HG02678 (cell line): Measurements from ENCODE around the gene FXYD1.
"Not testable (repeated sequence)": the region's sequence is repeated elsewhere in the genome, so short reads cannot be mapped to it uniquely, and the experiment has no call there.

Experiments used
- ATAC-seq: cut with Tn5 transposase; IDR thresholded peaks from one replicate; pipeline ENCODE4 v1.9.1; 2021; ENCODE audit warnings: mild to moderate bottlenecking, moderate library complexity; ENCODE audit not compliant: unreplicated experiment

Gene FXYD1

DNA sequence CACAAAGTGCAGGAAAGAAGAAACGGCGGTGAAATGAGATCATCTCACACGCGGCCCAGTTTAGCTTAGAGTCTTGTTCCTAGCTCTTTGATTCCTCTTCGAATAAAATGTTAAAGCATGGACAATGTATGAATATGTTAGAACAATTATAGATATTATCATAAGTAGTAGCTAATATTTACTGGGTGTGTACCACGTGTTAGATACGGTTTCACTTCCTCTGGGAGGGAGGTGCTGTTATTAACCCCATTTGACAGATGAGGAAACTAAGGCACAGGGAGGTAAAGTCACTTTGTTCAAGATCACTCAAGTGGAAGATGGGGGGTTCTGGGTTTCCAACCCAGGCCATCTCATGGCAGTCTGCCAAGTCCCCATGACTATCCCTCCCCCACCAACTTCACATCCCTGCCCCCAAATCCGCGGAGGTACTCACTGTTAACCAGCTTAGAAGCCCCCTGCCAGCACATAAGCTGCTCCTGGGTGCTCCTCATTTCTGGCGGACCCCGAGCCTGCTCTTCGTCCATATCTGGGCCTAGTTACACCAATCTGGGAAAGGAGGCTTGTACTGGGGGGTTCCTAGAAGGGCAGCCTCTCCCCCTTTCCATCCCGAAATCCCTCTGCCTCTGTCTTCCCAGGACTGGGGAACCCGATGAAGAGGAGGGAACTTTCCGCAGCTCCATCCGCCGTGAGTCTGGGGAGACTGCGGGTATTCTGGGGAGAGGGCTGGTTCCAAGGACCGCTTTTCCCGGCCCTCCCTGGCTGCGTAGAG lies 3.4 kb downstream of the FXYD1 start:
- ATAC-seq = no peak

DNA sequence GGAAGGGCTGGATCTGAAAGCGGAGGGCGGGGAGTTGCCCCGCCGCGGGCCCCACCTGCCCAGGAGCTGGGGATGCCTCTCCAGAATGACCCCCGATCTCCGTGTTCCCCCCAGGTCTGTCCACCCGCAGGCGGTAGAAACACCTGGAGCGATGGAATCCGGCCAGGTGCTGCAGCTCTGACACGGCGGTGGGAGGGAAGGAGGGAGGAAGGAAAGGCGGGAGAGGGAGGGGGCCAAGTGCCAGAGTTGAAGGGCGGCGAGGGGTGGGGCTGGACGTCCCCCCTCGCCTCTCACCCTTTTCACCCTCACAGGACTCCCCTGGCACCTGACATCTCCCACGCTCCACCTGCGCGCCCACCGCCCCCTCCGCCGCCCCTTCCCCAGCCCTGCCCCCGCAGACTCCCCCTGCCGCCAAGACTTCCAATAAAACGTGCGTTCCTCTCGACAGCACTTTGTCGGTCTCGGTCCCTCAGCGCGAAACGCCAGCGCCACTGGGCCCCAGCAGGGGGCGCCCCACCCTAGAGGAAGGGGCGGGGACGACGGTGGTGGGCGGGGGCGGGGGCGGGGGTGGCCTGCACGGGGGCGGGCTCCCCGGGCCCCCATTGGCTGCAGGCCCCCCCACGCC lies 4.1 kb downstream of the FXYD1 start:
- no peak for ATAC-seq

DNA sequence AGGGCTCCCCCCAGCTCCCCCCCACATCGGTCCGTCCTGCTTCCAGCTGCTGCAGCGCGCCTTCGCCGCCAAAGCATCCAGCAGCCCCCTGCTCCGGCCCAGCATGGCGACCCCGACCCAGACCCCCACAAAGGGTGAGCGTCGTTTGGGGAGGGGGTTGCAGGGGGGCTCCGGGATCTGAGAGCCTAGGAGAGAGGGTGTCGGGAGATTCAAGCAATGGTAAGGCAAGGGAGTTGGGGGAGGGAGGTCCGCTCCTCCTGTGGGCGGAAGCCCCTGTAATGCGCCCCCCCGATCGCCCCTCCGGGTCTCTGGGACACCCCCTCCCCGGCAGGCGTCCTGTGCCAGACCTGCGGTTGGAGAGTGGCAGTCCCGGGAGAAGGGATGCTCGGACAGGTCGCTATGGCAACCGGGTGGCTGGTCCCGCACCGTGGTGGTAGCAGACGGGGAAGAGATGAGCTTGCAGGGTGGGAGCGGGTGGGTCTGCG lies 4.6 kb downstream of the FXYD1 start, which contains the start of gene FXYD7:
Gene FXYD7, plus strand, starts transcription at position 25 of the 485 bp plus-strand sequence. Its CDS starts 79 bp downstream, at position 104.
- no peak for ATAC-seq

DNA sequence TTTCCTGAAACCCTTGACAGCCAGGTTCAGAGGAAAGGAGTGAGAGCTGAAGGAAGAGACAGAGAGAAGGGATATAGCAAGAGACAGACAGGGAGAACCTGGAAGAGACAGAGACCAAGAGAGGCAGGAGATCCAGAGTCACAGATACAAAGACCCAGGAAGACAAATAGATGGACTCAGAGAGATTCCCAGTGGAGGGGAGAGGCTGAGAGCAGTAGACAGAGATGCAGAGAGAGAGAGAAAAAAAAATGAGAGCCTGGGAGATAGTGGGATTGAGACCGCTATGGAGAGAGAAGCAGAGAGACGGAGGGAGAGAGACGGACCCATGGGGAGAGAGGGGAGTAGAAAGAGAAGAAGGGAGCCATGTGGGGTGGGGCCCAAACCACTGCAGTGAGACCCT lies 5.2 kb downstream of the FXYD1 start:
- no peak for ATAC-seq

DNA sequence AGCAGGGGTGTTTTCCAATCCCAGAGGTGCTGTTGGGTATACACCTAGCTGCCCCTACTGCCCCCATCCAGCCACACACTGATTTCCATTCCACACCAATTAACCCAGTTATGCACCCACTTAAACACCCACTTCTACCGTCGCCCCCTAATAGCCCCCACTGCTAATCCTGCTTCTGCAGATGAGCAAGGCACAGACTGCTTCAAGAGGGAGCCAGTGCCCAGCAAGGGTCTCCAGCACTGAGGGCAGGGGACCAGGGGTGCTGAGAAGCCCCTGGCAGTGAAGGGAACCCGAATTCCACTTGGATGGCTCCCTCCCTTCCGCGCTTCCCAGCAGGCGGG lies 5.6 kb downstream of the FXYD1 start:
- ATAC-seq = no peak

DNA sequence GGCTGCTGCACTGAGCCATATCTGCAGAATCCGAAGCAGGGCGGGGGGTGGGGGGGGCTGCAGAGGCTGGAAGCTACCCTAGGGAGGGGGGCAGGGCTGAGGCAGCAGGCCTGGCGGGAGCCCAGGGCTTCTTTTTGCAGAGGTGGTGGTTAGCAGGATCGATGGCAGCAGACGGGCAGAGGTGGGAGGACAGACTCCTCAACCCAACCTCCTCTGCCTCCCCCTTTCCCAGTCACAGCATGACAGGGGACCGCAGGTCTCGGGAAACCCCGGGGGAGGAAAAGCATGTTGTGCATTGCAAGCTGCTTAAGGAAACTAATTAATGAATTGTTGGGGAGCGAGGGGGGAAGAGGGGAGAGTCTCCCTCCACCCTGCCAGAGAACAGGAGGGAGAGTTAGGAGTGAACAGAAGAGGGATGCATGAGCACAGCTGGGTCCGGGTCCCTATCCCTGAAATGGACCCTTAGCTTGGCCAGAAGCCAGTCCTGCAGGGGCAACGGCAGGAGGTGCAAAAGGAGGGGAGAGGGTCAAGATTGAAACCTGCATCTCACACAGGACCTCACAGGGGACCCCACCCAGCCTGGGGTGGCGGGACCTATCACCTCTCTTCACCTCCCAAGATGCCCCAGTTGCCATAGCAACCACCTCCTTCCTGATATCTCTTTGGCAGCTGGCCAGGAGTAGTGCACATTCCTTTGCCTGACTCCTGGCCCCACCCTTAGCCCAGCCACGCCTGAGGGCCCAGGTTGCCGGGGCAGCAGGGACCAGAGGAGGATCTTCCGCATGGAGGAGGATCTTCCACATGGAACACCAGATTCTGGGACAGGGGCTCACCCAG lies 6.2 kb downstream of the FXYD1 start:
- no peak for ATAC-seq

DNA sequence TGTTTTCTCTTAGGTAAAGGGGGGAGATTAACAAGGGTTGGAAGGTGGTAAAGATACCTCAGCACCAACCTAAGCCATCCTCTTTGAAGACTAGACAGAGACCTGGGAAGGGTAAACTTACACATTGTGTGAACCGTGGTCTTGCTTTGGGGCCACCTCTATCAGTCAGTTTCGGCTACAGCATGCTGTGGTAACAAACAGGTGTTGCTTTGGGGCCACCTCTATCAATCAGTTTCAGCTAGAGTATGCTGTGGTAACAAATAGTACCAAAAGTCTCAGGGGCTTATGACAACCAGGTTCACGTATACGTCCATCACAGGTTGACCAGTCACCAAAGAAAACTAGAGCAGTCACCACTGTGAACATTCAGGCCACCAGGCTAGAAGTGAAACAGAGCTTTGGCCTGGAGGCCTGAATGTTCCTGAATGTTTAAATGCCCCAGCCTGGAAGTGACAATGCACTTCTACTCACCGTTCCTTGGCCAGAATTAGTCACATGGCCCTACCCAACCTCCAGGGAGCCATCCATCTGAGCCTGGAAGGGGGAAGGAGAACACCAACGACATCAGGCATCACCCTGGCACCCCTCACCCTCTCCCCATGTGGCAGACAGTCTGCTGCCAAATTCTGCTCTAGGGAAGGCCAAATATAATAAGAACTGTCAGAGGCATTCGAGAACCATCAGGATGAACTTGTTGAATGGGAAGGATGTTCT lies 8.3 kb downstream of the FXYD1 start:
- ATAC-seq = no peak

DNA sequence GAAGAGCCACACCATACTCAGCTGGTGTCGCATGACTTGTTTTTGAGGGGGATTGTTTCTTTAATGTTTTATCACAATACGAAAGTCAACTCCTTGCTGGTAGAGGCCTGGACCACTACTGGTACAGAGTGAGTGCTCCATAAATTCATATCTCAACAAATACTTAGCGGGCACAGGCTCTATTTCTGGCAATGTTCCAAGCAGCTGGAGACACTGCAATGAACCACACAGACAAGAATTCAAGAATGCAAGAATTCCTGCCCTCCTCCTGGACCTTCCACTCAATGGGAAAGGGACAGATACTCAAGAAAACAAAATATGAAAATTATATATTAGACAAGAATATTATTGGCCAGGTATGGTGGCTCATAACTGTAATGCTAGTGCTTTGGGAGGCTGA lies 10.8 kb downstream of the FXYD1 start:
- ATAC-seq = no peak

DNA sequence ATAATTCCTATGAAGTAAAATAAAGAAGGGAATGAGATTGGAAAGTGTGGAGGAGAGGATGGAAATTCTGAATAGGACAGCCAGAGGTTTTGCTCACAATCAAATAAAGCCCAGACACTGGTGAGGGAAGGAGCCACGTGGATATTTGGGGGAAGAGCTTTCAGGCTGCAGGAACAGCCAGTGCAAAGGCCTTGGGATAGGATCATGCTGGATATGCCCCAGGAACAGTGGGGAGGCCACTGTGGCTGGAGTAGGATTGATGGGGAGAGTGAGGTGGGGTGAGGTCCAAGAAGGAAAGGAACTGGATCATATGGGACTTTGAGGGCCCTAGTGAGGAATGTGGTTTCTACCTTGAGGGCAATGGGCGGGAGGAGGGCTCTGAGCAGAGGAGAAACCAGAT lies 11.8 kb downstream of the FXYD1 start:
- no peak for ATAC-seq

DNA sequence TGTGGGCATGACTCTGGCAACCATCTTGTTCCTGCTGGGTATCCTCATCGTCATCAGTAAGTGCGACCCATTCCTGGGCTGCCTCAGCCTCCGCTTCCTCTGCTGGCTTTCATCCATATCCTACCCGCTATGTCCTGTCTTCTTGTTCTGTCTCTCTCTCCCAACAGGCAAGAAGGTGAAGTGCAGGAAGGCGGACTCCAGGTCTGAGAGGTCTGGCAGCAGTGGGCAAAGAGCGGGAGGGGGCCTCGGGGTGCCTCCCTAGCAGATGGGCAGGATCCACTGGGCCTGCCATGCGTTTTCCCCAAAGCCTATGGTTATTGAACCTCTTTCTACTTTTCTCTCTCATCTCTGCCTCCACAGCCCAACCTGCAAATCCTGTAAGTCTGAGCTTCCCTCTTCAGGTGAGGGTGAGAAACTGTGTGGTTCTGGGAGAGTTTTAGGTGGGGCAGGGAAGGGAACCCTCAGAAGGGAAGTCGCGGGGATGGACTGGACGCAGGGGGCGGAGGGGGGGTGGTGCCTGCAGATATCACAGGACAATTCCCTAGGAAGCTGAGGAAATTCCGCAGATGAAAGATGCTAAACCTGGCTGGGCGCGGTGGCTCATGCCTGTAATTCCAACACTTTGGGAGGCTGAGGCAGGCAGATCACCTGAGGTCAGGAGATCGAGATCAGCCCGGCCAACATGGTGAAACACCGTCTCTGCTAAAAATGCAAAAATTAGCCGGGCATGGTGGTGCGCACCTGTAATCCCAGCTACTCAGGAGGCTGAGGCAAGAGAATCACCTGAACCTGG lies 12.8 kb downstream of the FXYD1 start:
- no peak for ATAC-seq

DNA sequence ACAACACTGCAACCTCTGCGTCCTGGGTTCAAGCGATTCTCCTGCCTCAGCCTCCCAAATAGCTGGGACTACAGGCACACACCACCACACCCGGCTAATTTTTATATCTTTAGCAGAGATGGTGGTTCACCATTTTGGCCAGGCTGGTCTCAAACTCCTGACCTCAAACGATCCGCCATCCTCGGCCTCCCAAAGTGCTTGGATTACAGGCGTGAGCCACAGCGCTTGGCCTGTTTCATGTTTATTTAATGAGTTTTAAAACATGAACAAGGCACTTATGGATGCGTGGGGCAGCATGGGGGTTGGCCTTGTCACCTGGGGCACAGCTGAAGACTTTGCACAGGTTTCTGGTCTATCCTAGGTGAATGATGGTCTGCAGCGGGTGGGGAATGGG lies 14.5 kb downstream of the FXYD1 start:
- ATAC-seq = not testable (repeated sequence)

DNA sequence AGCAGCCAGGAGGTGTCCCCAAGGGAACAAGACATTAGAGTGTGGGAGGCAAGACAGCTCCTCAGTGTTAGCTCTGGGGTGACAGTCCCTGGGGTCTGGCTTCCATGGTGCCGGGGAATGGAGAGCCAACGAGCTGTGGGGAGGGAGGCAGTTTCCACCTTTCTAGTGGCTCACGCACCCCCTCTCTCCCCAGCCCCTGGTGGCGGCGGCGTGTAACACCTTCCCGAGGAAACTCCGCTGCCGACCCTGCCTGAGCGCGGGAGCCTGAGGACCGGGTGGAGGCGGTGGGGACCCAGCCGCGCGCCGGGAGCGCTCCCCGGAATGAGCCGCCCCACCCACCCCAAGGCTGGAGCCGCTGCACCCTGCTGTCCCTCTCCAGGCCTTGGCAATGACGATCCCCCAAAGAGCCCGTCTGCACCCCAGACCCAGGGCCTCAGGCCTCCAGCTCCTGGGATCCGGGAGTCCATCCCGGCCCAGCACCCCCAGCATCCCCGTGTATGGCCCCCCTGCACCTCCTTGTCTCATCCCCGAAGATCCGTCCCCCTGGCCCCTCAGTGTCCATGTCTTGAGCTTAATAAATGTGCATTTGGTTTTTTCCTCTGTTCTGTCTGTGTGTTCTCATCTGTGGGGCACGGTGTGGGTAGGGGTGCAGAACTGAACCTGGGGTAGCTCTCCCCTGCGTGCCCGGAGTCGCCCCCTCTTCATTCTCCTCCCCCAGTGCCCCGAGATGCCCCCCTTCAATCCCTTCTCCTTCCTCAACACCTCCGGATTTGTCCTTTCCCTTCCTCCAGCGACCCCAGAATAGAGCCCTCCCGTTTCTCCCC lies 15.3 kb downstream of the FXYD1 start:
- peak; percentile 56 for ATAC-seq

DNA sequence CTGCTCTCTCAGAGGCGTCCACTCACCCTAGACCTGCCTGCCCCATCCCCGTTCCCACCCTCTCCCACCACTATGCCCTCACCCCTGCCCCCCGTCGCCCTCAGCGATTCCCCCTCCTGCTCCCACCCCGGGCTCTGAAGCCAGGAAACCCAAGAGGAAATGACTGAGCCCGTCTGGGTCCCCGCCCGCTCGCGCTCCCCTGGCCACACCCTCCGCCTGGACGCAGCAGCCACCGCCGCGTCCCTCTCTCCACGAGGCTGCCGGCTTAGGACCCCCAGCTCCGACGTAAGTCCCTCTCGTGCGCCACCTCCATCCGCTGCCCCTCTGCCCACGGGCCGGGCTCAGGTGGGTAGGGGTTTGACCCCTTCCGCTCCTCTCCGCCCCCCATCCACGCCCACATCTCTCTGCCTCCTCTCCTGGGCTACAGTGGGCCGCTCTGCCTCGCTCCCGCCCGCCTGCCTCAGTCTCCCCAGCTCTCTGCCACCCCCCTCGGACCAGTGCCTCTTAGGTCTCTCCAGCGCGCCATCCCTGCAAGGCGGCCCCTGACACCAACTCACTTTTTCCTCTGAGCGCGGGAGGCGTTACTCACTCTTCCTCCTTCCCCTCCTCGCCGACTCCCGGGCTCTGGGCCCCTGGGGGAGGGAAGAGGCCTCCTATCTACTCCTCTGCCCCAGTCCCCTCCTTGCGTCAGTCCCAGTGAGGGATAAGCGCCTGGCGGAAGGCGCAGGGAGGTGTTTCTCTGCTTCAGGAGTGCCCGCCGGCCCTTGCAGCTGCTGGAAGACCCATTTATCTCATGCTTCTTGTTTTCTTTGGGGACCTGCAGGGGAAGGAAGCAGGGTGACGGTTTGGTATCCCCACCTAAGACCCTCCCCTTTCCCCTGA lies 16.1 kb downstream of the FXYD1 start, which contains the start of gene FXYD5:
Gene FXYD5, plus strand, starts transcription at position 211 of the 882 bp plus-strand sequence. CDS start 816 bp downstream, outside the sequence.
- no peak for ATAC-seq

DNA sequence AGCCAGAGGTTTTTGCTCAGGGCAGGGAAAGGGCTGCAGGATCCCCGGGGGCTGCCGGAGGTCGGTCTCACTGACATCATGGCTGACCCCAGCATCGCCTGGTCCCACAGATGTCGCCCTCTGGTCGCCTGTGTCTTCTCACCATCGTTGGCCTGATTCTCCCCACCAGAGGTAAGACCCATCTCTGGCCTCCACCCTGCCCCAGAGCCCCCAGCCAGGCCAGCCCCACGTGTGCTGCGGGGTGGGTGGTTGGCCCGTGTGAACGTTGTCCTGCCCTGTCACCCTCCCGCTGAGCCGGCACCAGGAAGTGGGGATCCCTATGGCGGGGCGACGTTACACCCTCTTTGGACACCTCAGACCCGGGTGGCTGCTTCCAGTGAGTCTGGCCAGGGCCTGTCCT lies 16.8 kb downstream of the FXYD1 start:
- no peak for ATAC-seq

DNA sequence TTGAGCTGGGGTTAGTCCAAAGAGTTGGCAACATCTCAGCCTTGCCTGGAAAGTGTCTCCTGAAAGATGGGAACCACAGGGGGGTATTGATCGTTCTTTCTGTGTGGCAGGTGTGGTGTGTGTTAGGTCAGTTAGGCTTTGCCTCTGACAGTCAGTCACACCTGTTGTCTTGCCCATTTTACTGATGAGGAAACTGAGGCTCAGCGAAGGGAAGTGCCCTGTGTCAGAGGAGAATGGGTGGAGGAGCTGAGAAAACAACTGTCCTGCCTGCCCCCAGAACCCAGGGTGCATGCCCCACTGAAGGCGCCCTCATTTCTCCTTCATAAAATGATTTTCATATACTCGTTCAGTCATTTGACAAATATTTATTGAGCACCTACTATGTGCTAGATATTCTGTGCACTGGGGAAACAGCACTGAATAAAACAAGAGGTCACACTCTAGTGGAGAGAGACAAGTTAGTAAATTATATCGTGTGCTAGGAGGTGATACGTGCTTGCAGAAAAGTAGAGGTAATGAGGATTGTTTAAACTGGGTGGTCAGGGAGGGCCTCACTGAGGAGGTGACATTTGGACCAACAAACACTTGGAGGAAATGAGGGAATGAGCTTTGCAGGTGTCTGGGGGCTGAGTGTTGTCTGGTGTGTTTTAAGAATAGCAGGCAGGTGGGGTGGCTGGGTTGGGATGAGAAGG lies 17.5 kb downstream of the FXYD1 start:
- no peak for ATAC-seq

DNA sequence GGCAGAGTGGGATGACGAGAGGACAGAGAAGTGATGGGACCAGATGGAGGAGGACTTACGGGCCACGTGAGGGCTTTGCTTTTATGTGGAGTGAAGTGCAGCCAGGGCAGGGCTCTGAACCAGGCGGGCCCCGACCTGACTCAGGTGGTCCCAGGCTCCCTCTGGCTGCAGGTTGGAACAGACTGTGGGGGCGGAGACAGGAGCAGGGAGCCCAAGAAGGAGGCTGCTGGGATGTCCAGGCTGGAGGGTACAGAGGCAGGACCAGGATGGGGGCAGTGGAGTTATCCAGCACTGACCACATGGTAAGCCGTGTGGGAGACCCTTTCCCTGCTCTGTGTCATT lies 18.0 kb downstream of the FXYD1 start:
- ATAC-seq = no peak

DNA sequence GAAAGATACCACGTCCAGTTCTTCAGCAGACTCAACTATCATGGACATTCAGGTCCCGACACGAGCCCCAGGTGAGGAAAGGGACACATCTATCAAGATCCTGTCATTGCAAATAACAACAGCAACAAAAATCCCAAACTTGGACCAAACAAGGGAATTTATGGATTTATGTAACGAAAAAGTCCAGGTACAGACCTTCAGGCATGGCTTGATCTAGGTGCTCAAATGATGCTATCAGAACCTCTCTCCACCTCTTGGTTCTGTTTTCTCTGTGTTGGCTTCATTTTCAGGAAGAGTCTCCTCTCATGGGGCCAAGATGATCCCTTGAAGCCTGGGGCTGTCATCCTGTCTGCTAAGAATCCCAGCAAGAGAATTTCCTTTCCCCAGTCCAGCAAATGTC lies 18.8 kb downstream of the FXYD1 start:
- no peak for ATAC-seq

DNA sequence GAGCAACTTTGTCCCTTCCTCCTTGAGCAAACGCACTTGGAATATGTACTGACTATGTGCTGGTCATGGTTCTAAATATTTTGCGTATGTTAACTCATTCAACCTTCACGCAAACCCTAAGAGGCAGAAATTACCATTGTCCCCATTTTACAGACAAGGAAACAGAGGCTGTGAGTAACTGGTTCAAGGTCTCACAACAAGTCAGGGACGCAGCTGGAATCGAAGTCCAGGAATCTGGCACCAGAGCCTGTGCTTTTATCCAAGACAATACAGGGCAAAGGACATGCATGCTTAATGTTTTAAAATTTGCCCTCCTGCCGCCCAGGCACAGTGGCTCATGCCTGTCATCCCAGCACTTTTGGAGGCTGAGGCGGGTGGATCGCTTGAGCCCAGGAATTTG lies 21.0 kb downstream of the FXYD1 start:
- no peak for ATAC-seq
